ENCODE data around the gene SLK. TPM values are rescaled to one million over a fixed set of nuclear protein-coding genes. Genes with fewer than 3 reads are reported as not detected.

SLK gene
- total RNA-seq, 1 experiment from 2014 or later: 31.6 TPM

GRCh38 chr10:103990121-103990520 is 23.2 kb downstream of the SLK start:
- DNase-seq (ENCODE audit: low read depth): no peak

GRCh38 chr10:103990531-103990930 is 23.6 kb downstream of the SLK start:
- DNase-seq (ENCODE audit: low read depth): no peak

- no peak for DNase-seq (ENCODE audit: low read depth)
These were observed 24.6 kb downstream of the SLK start for GRCh38 chr10:103991393-103992128.

GRCh38 chr10:103995134-103995533 is 28.2 kb downstream of the SLK start:
- no peak for DNase-seq (ENCODE audit: low read depth)

GRCh38 chr10:103998805-103999204 is 31.9 kb downstream of the SLK start:
- no peak for DNase-seq (ENCODE audit: low read depth)

GRCh38 chr10:104002911-104003310 is 36.0 kb downstream of the SLK start:
- no peak for DNase-seq (ENCODE audit: low read depth)

- no peak for DNase-seq (ENCODE audit: low read depth)
These were observed 38.4 kb downstream of the SLK start for GRCh38 chr10:104005172-104005863.

- no peak for DNase-seq (ENCODE audit: low read depth)
These were observed 45.0 kb downstream of the SLK start for GRCh38 chr10:104011904-104012303.

- DNase-seq (ENCODE audit: low read depth): no peak
These were observed 46.5 kb downstream of the SLK start for GRCh38 chr10:104013489-104013888.

- no peak for DNase-seq (ENCODE audit: low read depth)
These were observed 47.2 kb downstream of the SLK start for GRCh38 chr10:104014176-104014575.

GRCh38 chr10:104016661-104017060 is 49.7 kb downstream of the SLK start:
- DNase-seq (ENCODE audit: low read depth): no peak

- no peak for DNase-seq (ENCODE audit: low read depth)
These were observed 51.5 kb downstream of the SLK start for GRCh38 chr10:104018471-104018870.

GRCh38 chr10:104020020-104020419 is 53.1 kb downstream of the SLK start:
- no peak for DNase-seq (ENCODE audit: low read depth)

- no peak for DNase-seq (ENCODE audit: low read depth)
These were observed 54.3 kb downstream of the SLK start for GRCh38 chr10:104021246-104021645.

- DNase-seq (ENCODE audit: low read depth): no peak
These were observed 55.1 kb downstream of the SLK start for GRCh38 chr10:104022026-104022425.

- DNase-seq (ENCODE audit: low read depth): no peak
These were observed 58.6 kb downstream of the SLK start for GRCh38 chr10:104025524-104025923.

- no peak for DNase-seq (ENCODE audit: low read depth)
These were observed 59.8 kb downstream of the SLK start for GRCh38 chr10:104026762-104027161.

- DNase-seq (ENCODE audit: low read depth): no peak
These were observed 61.2 kb downstream of the SLK start for GRCh38 chr10:104028146-104028545.

GRCh38 chr10:104028823-104029520 is 62.0 kb downstream of the SLK start:
- DNase-seq (ENCODE audit: low read depth): no peak

- DNase-seq (ENCODE audit: low read depth): no peak
These were observed 62.6 kb downstream of the SLK start for GRCh38 chr10:104029521-104029860.

GRCh38 chr10:104031631-104032030 is 64.7 kb downstream of the SLK start:
- DNase-seq (ENCODE audit: low read depth): no peak

GRCh38 chr10:104032144-104032775 is 65.3 kb downstream of the SLK start:
- no peak for DNase-seq (ENCODE audit: low read depth)
